Endometrium (tissue), 2 donors: ENCODE data around the gene ZCCHC24.

Source experiments
- FAIRE-seq: peaks from 2 replicates; lab custom pipeline; 2012; peaks lifted over from hg19 to GRCh38; lab: Jason Lieb, UNC
- donor health status: control.
- donor health status: control.

Gene ZCCHC24

GRCh38 chr10:79410315-79411094 lies 34.9 kb downstream of the ZCCHC24 start:
- FAIRE-seq, result no peak

GRCh38 chr10:79409726-79410085 lies 35.7 kb downstream of the ZCCHC24 start:
- FAIRE-seq, result no peak

- FAIRE-seq, result no peak
Observed at GRCh38 chr10:79409038-79409725, 36.2 kb downstream of the ZCCHC24 start.

- FAIRE-seq, result no peak
Observed at GRCh38 chr10:79407811-79408795, 37.3 kb downstream of the ZCCHC24 start.

GRCh38 chr10:79407423-79407796 lies 38.0 kb downstream of the ZCCHC24 start:
- no peak for FAIRE-seq

- FAIRE-seq, result no peak
Observed at GRCh38 chr10:79406683-79407422, 38.6 kb downstream of the ZCCHC24 start.

GRCh38 chr10:79405995-79406515 lies 39.4 kb downstream of the ZCCHC24 start:
- no peak for FAIRE-seq

GRCh38 chr10:79405221-79405994 lies 40.0 kb downstream of the ZCCHC24 start:
- no peak for FAIRE-seq

- no peak for FAIRE-seq
Observed at GRCh38 chr10:79404690-79405131, 40.7 kb downstream of the ZCCHC24 start.

GRCh38 chr10:79404231-79404609 lies 41.2 kb downstream of the ZCCHC24 start:
- FAIRE-seq, result no peak

GRCh38 chr10:79403441-79404230 lies 41.8 kb downstream of the ZCCHC24 start:
- no peak for FAIRE-seq

GRCh38 chr10:79402951-79403350 lies 42.5 kb downstream of the ZCCHC24 start:
- FAIRE-seq, result no peak

- FAIRE-seq, result no peak
Observed at GRCh38 chr10:79402625-79402946, 42.8 kb downstream of the ZCCHC24 start.

- peak; percentile 26 for FAIRE-seq
Observed at GRCh38 chr10:79401015-79401921, 44.2 kb downstream of the ZCCHC24 start.

GRCh38 chr10:79400146-79401004 lies 45.0 kb downstream of the ZCCHC24 start:
- FAIRE-seq, result no peak

GRCh38 chr10:79399223-79399831 lies 46.1 kb downstream of the ZCCHC24 start:
- FAIRE-seq, result peak; percentile 86

GRCh38 chr10:79398642-79399041 lies 46.8 kb downstream of the ZCCHC24 start:
- FAIRE-seq, result no peak
